Measurements from ENCODE around the gene PTPN21. TPM values are rescaled to one million over a fixed set of nuclear protein-coding genes. Genes with fewer than 3 reads are reported as not detected.

Gene PTPN21
- total RNA-seq, 4 donors from 2014 or later = 25.6 to 35.5 (median 32.2) TPM

DNA sequence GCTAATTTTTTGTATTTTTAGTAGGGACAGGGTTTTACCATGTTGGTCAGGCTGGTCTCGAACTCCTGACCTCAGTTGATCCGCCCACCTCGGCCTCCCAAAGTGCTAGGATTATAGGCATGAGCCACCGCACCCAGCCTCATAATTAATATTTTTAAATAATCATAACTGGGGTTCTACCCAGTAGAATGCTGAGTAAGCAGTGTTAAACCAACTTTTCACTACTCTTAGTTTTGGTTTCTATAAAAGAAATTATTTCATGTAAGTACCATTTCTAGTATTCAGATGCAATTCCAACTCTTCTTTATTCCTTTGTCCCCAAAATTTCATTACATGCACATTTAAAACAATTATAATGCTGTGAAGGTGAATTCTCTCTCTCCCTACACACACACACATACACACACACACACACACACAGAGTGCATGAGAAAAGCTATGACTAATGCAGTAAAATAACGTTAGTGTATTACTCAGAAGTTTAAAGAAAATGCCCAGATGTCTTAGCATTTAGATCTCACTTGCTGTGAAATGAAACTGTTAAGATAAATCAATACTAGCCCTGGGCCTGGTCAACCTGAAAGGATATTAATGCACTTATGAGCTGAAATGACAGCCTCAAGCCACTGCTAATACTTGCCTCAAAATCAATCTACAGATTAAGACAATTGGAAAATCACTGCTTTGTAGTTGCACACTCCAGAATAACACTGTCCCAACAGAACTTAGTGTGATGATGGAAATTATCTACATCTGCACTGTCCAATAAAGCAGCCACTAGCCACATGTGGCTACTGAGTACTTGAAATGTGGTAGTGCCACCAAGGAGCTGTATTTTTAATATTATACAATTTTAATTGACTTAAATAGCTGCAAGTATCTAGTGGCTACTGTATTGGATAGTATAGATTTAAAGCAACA is 36.0 kb downstream of the PTPN21 start:
- Histone ChIP-seq H3K27ac (no peak overlapping the region), H3K4me3 (no peak overlapping the region), H3K9me3 (peaks cover 0 to 4% (median 1%) of the 10 kb centered on the region in 4 donors), H3K4me1 (peaks cover 0 to 32% (median 0%) of the 10 kb centered on the region in 4 donors), H3K27me3 (no peaks in the 10 kb centered on the region), H3K36me3 (peaks cover 0 to 18% (median 0%) of the 10 kb centered on the region in 3 donors)
- TF ChIP-seq, protein P1, sequence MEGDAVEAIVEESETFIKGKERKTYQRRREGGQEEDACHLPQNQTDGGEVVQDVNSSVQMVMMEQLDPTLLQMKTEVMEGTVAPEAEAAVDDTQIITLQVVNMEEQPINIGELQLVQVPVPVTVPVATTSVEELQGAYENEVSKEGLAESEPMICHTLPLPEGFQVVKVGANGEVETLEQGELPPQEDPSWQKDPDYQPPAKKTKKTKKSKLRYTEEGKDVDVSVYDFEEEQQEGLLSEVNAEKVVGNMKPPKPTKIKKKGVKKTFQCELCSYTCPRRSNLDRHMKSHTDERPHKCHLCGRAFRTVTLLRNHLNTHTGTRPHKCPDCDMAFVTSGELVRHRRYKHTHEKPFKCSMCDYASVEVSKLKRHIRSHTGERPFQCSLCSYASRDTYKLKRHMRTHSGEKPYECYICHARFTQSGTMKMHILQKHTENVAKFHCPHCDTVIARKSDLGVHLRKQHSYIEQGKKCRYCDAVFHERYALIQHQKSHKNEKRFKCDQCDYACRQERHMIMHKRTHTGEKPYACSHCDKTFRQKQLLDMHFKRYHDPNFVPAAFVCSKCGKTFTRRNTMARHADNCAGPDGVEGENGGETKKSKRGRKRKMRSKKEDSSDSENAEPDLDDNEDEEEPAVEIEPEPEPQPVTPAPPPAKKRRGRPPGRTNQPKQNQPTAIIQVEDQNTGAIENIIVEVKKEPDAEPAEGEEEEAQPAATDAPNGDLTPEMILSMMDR (IDR thresholded peaks at IDR 0.05) = no peak
- no peak for TF ChIP-seq EP300 (IDR thresholded peaks at IDR 0.05)
- no peak for TF ChIP-seq POLR2A (IDR thresholded peaks at IDR 0.05)
- no peak for DNase-seq (ENCODE audit: low spot score in 2 of 2)
- WGBS, 2 donors = 67 to 73% methylated on average over 5 of the region's 5 CpGs

DNA sequence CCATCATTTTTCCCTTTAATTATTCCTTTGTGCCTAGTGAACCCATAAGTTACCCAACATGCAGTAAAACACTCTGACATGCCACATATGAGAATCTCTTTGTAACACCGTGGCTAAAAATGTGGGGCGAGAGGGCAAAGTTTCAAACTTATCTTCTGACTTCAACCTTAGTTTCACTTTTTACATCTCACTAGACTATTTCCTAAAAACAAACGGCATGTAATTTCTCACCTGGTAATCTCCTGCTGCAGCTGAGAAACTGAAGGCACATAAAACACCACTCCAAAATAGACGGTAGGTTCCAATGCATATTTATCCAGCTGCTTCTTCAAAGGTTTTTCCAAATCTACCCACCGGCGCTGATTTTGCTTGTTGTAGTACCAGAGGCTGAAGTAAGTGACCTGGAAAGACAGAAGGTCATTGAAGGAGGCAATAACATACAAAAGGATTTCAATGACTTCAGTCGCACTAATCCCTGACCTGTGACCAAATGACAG is 37.9 kb downstream of the PTPN21 start:
- peaks cover 0 to 23% (median 0%) of the 10 kb centered on the region in 3 donors for H3K36me3 ChIP-seq
- 47 to 49% methylated on average over 7 of the region's 7 CpGs for WGBS, 2 donors
- no peaks in the 10 kb centered on the region for H3K27me3 ChIP-seq
- H3K27ac ChIP-seq = peak overlapping the region in 1 of 4 donors; percentile 40
- H3K4me3 ChIP-seq = no peak overlapping the region
- peaks cover 0 to 30% (median 0%) of the 10 kb centered on the region in 4 donors for H3K4me1 ChIP-seq
- no peaks in the 10 kb centered on the region for H3K9me3 ChIP-seq
- no peak for DNase-seq (ENCODE audit: low spot score in 2 of 2)
- TF ChIP-seq POLR2A (IDR thresholded peaks at IDR 0.05) (no peak), EP300 (IDR thresholded peaks at IDR 0.05) (no peak)
- TF ChIP-seq, protein P1 (IDR thresholded peaks at IDR 0.05) = no peak

DNA sequence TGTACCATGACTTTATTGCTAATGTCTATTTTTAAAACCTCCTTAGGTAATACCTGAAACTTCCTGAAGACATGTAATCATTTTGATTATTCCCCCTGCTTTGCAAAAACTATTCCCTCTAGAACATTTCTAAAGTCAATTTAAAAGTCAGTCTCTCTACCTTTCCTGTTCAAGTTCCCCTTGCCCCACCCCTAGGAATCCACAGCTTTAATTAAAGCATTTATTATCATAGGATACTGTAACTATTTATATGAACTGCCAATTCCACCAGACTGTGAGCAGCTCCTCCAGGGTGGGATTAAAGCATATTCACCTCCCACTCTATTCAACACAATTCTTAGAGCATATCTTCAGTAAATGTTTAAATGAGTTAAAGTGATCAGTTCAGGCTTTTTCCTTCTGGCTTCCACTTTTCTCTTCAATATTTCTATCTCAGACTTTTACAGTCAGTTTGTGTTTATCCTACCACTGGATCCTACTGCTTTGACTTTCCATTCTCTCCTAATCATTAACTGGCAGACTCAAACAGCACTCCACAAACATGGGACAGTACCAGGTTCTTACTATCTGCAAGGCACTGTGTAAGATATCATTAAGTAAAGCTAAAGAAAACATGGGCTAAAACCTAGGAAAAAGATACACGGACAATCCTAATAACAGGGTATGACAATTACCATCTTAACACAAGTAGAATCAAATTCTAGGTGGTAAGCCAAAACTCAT is 39.1 kb downstream of the PTPN21 start:
- no peak for DNase-seq (ENCODE audit: low spot score in 2 of 2)
- H3K27me3 ChIP-seq = no peaks in the 10 kb centered on the region
- H3K4me1 ChIP-seq = peaks cover 0 to 25% (median 0%) of the 10 kb centered on the region in 4 donors
- peaks cover 0 to 23% (median 0%) of the 10 kb centered on the region in 3 donors for H3K36me3 ChIP-seq
- TF ChIP-seq POLR2A (IDR thresholded peaks at IDR 0.05) = no peak
- TF ChIP-seq EP300 (IDR thresholded peaks at IDR 0.05) = no peak
- TF ChIP-seq, protein P1 (IDR thresholded peaks at IDR 0.05) = no peak
- no peaks in the 10 kb centered on the region for H3K9me3 ChIP-seq
- H3K4me3 ChIP-seq = no peak overlapping the region
- H3K27ac ChIP-seq = no peak overlapping the region
- 83 to 100% methylated on average over 1 of the region's 1 CpG for WGBS, 2 donors

DNA sequence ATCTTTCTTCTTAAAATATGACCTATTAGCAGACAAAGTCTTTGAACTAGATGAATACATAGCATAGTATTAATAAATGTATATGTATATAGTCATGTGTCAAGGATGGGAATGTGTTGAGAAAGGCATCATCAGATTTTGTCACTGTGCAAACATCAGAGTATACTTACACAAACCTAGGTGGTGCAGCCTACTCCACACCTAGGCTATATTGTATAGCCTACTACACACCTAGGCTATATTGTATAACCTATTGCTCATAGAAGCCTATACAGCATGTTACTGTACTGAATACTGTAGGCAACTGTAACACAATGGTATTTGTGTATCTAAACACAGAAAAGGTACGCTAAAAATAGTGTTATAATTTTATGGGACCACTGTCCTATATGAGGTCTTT is 47.6 kb downstream of the PTPN21 start:
- no peaks in the 10 kb centered on the region for H3K27me3 ChIP-seq
- no peak overlapping the region for H3K27ac ChIP-seq
- TF ChIP-seq, protein P1 (IDR thresholded peaks at IDR 0.05) = no peak
- TF ChIP-seq POLR2A (IDR thresholded peaks at IDR 0.05) = no peak
- TF ChIP-seq EP300 (IDR thresholded peaks at IDR 0.05) = no peak
- H3K36me3 ChIP-seq = peaks cover 0 to 44% (median 0%) of the 10 kb centered on the region in 3 donors
- 88 to 97% methylated on average over 1 of the region's 1 CpG for WGBS, 2 donors
- H3K4me1 ChIP-seq = no peaks in the 10 kb centered on the region
- DNase-seq (ENCODE audit: low spot score in 2 of 2) = no peak
- H3K9me3 ChIP-seq = no peaks in the 10 kb centered on the region
- H3K4me3 ChIP-seq = no peak overlapping the region

Measured in tibial nerve (tissue), 4 donors.